SU-DHL-6 (cell line): ENCODE results near the gene ATXN7L1.

ENCODE experiments used
- CTCF ChIP-seq: fragments of 200-600 bp; sonication (generic); IDR thresholded peaks from one replicate; pipeline ENCODE4 v1.5.1; 2017; ENCODE audit warnings: antibody characterized with exemption, mild to moderate bottlenecking, low read length, moderate library complexity; ENCODE audit not compliant: insufficient read depth, poor library complexity, severe bottlenecking
- EZH2phosphoT487 ChIP-seq: fragments of 200-600 bp; sonication (generic), shearing (Covaris generic); conservative IDR thresholded peaks from 2 replicates; pipeline ENCODE4 v1.6.1; 2018; ENCODE audit warnings: mild to moderate bottlenecking, antibody characterized with exemption, low read length, moderate library complexity, mixed read lengths

GRCh38 chr7:105707381-105707780 is 169.0 kb downstream of the ATXN7L1 start:
- TF ChIP-seq CTCF (no peak), EZH2phosphoT487 (no peak)
